GM12865 (cell line): Measurements from ENCODE around the gene HMX1.

ENCODE experiments used
- DNase-seq: peaks from one replicate; pipeline ENCODE4 v3.0.0; 2010; ENCODE audit warnings: low read depth
- H3K4me3 ChIP-seq: 2 replicates; pipeline ENCODE4 v1.5.1; 2011; ENCODE audit warnings: mild to moderate bottlenecking, low read depth, low read length, control low read depth
- TF ChIP-seq, protein P1 (sequence below): IDR thresholded peaks from 2 replicates; pipeline ENCODE4 v1.5.1; 2011; ENCODE audit warnings: low read length, control low read depth, low read depth, inconsistent platforms; ENCODE audit not compliant: insufficient read depth; ENCODE audit errors: missing control alignments

HMX1 gene

GRCh38 chr4:8838961-8839431 is 32.6 kb downstream of the HMX1 start:
- TF ChIP-seq, protein P1, sequence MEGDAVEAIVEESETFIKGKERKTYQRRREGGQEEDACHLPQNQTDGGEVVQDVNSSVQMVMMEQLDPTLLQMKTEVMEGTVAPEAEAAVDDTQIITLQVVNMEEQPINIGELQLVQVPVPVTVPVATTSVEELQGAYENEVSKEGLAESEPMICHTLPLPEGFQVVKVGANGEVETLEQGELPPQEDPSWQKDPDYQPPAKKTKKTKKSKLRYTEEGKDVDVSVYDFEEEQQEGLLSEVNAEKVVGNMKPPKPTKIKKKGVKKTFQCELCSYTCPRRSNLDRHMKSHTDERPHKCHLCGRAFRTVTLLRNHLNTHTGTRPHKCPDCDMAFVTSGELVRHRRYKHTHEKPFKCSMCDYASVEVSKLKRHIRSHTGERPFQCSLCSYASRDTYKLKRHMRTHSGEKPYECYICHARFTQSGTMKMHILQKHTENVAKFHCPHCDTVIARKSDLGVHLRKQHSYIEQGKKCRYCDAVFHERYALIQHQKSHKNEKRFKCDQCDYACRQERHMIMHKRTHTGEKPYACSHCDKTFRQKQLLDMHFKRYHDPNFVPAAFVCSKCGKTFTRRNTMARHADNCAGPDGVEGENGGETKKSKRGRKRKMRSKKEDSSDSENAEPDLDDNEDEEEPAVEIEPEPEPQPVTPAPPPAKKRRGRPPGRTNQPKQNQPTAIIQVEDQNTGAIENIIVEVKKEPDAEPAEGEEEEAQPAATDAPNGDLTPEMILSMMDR, result no peak
- no peak overlapping the region for H3K4me3 ChIP-seq
- no peak for DNase-seq

DNA sequence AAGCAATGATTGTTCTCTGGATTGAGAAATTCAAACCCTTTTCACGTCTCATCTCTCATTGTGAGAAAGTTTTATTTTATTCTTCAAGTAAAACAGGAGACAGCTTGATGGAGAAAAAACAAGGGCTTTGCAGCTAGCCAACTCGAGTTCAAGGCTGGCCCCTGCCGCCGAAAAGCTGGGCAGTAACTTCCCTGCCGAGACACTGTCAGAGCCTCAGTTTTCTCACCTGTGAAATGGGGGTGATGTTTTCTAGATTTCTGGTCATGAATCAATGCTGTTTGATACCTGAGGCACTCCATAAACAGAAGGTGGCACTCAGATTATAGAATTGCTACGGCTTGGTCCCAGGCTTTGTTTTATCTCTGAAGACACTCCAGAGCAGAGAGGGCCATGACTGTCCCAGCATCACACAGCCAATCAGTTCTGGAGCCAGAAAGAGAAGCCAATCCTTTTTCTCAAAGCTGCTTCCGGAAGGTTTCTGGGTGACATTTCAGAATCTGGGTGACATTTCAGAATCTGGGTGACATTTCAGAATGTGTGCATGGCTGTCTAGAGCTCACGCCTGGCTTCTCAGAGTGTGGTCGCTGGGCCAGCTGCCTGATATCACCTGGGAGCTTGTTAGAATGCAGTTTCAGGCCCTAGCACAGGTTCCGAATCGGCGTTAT is 33.2 kb downstream of the HMX1 start:
- TF ChIP-seq, protein P1, result no peak
- DNase-seq, result no peak
- H3K4me3 ChIP-seq, result no peak overlapping the region

DNA sequence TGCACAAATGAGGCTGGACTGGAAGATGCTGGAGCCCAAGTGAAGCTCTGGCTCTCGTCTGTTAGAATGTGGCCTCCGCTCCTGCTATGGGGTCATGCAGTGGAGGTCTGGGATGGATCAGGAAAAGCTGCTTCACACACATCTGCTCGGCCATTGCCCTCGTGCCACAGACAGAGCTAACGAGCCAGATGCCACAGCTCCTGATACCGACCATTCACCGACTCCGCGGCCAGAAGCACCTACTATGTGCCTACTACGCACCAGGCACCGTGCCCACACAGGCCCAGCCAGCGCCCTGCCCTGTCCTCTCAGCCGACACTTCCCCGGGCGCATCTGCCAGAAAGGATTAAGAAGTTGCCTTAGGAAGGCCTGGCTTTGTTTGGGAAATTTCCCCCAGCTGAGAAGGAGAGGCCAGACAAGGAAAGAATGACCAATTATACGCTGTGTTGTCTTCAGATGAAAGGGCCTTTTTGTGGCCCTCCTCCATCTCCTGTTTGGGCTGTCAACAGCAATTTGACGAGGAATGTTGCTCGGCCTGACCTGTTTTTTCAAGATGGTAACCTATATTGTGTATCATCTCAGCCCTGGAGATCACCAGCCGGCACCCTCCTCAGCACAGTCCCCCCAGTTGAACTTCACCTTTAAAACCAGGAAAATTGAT is 34.3 kb downstream of the HMX1 start:
- H3K4me3 ChIP-seq, result no peak overlapping the region
- no peak for DNase-seq
- TF ChIP-seq, protein P1, result no peak

GRCh38 chr4:8836664-8837171 is 34.9 kb downstream of the HMX1 start:
- H3K4me3 ChIP-seq, result no peak overlapping the region
- DNase-seq, result no peak
- TF ChIP-seq, protein P1, result no peak

GRCh38 chr4:8835521-8836365 is 35.9 kb downstream of the HMX1 start:
- no peak for DNase-seq
- TF ChIP-seq, protein P1, result no peak
- no peak overlapping the region for H3K4me3 ChIP-seq

GRCh38 chr4:8834681-8835220 is 36.9 kb downstream of the HMX1 start:
- DNase-seq, result no peak
- TF ChIP-seq, protein P1, result no peak
- no peak overlapping the region for H3K4me3 ChIP-seq
